Muscle layer of colon (tissue), 2 donors: Measurements from ENCODE around the gene SLC5A10.

Experiments
- H3K27ac ChIP-seq: one replicate; pipeline ENCODE4 v1.7.0; 2013; ENCODE audit warnings: low read depth, mild to moderate bottlenecking, low read length, moderate library complexity
- H3K27me3 ChIP-seq, 2 donors: one replicate each; pipeline ENCODE4 v1.7.0; 2013; ENCODE audit warnings: low read length in 2 of 2, mild to moderate bottlenecking in 2 of 2; ENCODE audit not compliant: insufficient read depth in 2 of 2, control insufficient read depth in 1 of 2
- H3K36me3 ChIP-seq: one replicate; pipeline ENCODE4 v1.7.0; 2013; ENCODE audit warnings: mild to moderate bottlenecking, low read length; ENCODE audit not compliant: insufficient read depth
- H3K4me1 ChIP-seq: one replicate; pipeline ENCODE4 v1.7.0; 2013; ENCODE audit warnings: mild to moderate bottlenecking, low read length; ENCODE audit not compliant: insufficient read depth
- H3K4me3 ChIP-seq, 2 donors: one replicate each; pipeline ENCODE4 v1.7.0; 2013; ENCODE audit warnings: low read length in 2 of 2, low read depth in 1 of 2, mild to moderate bottlenecking in 1 of 2, moderate library complexity in 1 of 2
- H3K9ac ChIP-seq: one replicate; pipeline ENCODE4 v1.7.0; 2013; ENCODE audit warnings: low read length
- H3K9me3 ChIP-seq: one replicate; pipeline ENCODE4 v1.7.0; 2013; ENCODE audit warnings: mild to moderate bottlenecking, low read length
- donor health status: abdominal sarcoma.
- donor health status: Adenocarcinoma of cecum.

Gene SLC5A10

DNA sequence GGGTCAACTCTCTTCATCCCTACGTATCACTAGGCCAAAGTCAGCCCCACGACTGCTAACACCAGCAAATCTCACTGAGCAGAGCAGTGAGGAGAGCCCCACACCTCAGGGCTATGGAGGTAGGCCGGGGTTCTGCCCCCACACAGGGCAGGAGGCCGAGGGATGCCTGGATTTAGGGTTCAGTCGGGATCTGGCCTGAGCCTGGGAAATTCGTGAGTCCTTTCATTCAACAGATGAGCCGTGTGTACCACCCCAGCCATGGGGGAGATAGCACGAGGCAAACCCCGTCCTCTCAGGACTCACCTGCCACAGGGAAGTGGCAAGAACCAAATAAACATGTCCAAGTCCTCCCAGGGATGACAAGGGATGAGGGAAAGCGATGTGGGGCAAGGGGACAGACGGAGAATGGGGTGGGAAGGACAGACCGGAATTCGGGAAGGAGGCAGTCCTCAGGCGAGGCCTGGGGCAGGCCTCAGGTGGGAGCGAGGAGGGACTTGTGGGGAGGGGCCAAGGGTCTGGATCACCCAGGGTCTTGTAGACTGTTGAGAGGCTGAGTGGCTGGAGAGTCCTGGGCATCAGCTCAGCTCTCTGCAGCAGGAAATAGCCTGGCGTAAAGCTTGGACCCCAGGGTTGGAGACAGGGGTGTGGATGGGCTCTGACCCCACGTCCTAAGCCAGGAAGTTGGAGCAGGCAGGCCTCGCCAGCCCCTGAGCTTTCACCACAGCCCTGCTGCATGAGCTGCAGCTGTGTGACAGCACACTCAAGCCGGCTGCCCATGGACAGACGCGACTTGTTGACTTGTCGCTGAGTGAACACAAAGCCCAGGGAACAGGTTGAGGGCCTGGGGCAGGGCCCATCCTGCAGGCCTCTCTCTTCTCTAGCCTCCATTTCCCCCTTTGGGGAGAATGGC is 60.5 kb downstream of the SLC5A10 start:
- H3K4me1 ChIP-seq = no peaks in the 10 kb centered on the region
- no peaks in the 10 kb centered on the region for H3K27me3 ChIP-seq
- H3K27ac ChIP-seq = no peak overlapping the region
- no peaks in the 10 kb centered on the region for H3K9me3 ChIP-seq
- H3K4me3 ChIP-seq = no peak overlapping the region
- no peaks in the 10 kb centered on the region for H3K36me3 ChIP-seq
- H3K9ac ChIP-seq = no peak overlapping the region

DNA sequence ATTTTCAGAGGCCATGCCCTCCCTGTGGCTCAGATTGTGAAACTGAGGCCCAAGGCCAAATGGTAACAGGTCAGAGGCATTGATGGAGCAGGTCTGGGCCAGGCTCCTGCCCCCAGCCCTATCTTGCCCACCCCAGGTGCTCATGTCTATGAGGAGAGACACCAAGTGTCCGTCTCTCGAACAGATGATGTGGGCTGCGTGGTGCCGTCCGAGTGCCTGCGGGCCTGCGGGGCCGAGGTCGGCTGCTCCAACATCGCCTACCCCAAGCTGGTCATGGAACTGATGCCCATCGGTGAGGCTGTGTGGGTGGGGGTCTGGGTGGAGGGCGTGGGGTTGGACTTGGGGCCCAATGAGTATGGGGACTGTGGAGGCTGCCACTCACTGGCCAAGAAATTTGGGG is 61.3 kb downstream of the SLC5A10 start:
- Histone ChIP-seq H3K27ac (no peak overlapping the region), H3K36me3 (no peaks in the 10 kb centered on the region), H3K4me1 (no peaks in the 10 kb centered on the region), H3K9ac (no peak overlapping the region), H3K9me3 (no peaks in the 10 kb centered on the region), H3K4me3 (no peak overlapping the region), H3K27me3 (no peaks in the 10 kb centered on the region)

DNA sequence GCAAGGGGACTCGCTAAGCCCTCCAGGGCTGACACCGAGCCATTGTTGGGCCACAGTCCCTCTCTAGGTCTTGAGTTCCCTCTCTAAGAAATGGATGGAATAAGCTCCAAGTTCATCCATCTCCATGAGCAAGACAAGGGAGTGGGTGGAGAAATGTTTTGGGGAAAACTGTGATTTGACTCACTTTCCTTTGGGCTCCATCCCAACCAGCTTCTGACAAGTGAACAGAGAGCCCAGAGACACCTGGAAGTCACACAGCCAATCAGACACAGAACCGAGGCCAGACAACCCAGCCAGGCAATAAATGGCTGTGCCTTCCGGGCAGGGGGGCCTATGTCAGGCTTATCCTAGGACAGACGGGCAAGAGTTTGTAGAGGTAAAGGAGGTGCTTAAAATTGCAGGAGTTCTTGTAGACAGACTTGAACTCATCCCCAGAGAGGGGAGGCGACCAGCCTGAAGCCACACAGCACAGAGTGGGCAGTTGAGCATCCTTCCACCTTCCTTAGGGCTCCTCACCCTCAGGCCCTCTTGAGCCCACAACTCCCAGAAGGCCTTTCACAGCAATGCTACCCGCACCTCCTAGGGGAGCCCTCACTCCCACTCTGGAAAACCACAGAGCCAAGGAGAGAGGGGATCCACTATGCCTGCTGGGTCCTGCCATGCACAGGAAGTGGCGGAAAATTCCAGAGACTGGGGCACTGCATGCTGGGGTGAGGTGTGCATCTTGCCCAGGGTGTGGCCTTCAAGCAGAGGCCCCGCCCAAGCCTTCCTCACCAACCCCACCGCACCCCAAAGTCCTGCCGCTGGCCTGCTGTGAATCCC is 62.1 kb downstream of the SLC5A10 start:
- no peaks in the 10 kb centered on the region for H3K4me1 ChIP-seq
- no peak overlapping the region for H3K9ac ChIP-seq
- no peaks in the 10 kb centered on the region for H3K9me3 ChIP-seq
- no peak overlapping the region for H3K27ac ChIP-seq
- no peaks in the 10 kb centered on the region for H3K27me3 ChIP-seq
- no peak overlapping the region for H3K4me3 ChIP-seq
- H3K36me3 ChIP-seq = no peaks in the 10 kb centered on the region

DNA sequence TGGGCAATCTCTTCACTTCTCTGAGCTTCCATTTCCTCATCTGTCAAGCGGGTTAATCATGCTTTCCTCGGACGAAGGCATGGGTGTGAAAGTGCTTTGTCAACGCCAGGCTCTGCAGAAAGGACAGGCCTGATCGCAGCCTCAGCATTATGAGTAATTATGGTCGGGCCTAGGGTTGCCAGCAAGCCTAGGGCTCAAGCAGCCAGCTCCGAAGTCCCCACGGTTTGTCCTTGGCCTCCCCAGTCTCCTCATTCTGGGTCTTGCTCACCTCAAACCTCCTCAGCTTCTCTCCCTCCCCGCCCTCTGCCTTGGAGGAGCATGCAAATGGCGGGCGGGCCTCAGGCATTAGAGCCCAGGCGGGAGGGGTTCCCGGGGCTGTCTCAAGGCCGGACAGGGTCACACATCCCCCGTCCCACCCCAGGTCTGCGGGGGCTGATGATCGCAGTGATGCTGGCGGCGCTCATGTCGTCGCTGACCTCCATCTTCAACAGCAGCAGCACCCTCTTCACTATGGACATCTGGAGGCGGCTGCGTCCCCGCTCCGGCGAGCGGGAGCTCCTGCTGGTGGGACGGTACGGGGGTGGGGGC is 62.8 kb downstream of the SLC5A10 start:
- Histone ChIP-seq H3K9me3 (no peaks in the 10 kb centered on the region), H3K9ac (no peak overlapping the region), H3K27ac (no peak overlapping the region), H3K36me3 (no peaks in the 10 kb centered on the region), H3K27me3 (no peaks in the 10 kb centered on the region), H3K4me1 (no peaks in the 10 kb centered on the region), H3K4me3 (no peak overlapping the region)

DNA sequence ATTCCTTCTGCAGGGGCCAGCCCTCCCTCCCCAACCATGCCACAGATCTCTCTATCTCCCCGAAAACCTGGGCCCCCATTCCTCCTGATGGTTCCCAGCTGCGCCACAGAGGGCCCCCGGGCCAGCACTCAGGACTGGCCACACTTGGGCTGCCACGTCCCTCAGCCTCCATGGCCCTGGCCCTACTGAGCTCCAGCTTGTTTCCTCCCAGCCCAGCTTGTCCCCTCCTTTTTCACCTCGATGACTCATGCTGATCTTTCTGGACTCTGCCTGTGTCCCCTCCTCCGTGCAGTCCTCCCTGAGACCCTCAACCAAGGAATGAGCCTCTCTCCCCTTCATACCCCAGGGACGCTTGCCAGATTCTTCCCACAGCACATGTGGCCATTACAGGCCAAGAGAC is 63.5 kb downstream of the SLC5A10 start:
- Histone ChIP-seq H3K4me1 (no peaks in the 10 kb centered on the region), H3K4me3 (no peak overlapping the region), H3K9ac (no peak overlapping the region), H3K9me3 (no peaks in the 10 kb centered on the region), H3K36me3 (no peaks in the 10 kb centered on the region), H3K27ac (no peak overlapping the region), H3K27me3 (no peaks in the 10 kb centered on the region)

DNA sequence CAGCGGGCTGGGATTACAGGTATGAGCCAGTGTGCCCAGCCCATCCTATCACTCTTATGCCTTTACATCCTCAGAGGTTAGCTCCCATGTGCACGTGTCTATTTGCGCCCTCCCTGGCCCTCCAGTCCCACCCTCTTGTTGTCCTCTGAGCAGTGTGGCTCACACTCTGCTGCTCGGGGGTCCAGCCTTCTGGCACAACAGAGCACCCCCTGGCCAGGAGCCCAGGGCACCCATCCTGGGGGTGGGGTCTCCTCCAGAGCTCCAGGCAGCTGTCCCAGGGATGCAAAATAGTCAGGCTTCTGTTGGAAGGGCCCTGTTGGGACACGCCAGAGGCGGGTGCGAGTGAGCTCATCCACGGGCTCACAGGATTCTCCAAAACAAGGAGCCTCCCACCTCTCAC is 64.3 kb downstream of the SLC5A10 start:
- H3K4me1 ChIP-seq = no peaks in the 10 kb centered on the region
- no peak overlapping the region for H3K9ac ChIP-seq
- no peaks in the 10 kb centered on the region for H3K9me3 ChIP-seq
- no peak overlapping the region for H3K4me3 ChIP-seq
- H3K27ac ChIP-seq = no peak overlapping the region
- no peaks in the 10 kb centered on the region for H3K27me3 ChIP-seq
- no peaks in the 10 kb centered on the region for H3K36me3 ChIP-seq

DNA sequence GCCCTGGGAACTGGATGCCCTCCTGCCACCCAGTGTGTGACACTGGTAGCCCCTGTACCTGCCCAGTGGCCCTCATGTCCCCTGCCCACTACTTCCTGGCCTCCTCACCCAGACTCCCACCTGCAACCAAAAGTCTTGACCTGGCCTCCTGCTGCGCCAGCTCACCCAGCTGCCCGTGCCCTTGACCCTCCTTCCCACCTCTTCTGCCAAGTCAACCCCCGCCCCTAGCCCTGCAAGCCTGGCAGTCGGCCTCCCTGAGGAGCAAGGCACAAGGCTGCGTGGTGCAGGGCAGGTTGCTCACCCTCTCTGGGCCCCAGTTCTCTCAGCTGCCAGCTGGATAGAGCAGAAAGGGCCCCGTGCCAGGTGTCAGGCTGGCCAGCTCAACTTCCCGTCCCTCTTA is 64.9 kb downstream of the SLC5A10 start:
- H3K9me3 ChIP-seq = no peaks in the 10 kb centered on the region
- H3K27ac ChIP-seq = no peak overlapping the region
- H3K27me3 ChIP-seq = no peaks in the 10 kb centered on the region
- no peak overlapping the region for H3K9ac ChIP-seq
- no peaks in the 10 kb centered on the region for H3K4me1 ChIP-seq
- no peak overlapping the region for H3K4me3 ChIP-seq
- H3K36me3 ChIP-seq = no peaks in the 10 kb centered on the region

DNA sequence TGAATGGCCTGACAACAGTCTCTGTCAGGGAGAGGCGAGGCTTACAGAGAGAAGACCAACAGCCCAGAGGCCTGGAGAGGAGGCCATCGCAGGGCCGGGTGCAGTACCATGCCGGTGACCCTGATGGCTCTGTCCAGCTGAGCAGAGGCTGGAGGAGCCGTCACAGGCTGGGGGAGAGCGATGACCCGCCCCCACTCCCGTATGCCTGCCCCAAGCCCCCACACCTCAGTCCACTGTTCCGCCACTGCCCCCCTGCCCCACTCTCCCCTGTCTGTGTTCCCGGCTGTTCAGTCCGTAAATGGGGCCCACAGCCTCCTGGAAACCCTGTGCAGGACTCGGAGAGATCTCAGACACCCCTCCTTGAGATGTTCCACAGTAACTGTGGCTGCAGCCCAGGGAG is 65.4 kb downstream of the SLC5A10 start:
- Histone ChIP-seq H3K27ac (no peak overlapping the region), H3K4me3 (no peak overlapping the region), H3K4me1 (no peaks in the 10 kb centered on the region), H3K36me3 (no peaks in the 10 kb centered on the region), H3K27me3 (no peaks in the 10 kb centered on the region), H3K9me3 (no peaks in the 10 kb centered on the region), H3K9ac (no peak overlapping the region)

DNA sequence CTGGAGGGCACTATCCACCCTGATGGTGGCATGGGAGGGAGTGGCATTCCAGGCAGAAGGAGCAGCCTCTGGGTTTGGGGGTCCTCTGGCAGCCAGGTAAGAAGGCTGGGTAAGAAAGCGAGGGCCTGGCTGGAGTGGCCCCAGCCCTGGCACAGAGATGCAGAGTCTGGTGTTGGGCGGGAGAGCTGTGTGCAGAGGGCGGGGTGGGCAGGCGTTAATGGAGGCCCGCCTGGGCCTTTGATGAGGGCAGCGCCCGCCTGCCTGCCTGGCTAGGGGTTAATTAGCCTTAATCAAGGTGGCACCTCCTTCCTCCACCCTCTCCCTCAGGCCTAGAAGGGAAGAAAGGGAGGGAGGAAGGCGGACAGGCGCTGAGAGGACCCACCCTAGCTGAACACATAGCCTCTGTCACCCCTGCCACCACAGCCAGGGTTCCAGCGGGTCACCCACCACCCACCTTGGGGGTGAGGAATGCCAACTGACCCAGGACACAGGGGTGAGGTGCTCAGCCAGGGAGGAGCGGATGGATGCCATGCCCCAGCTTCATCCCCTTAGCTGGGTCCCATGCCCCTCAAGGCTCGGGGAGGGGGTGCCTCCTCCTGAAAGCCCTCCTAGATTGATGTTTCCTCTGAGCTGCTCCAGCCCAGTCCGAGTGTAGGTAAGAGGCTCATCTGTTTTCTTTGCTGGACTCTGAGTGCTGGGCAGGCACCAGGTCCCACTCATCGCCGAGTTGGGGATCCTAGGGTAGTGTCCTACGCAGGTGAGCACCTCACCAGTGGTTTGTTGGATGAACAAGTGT is 66.0 kb downstream of the SLC5A10 start:
- Histone ChIP-seq H3K9me3 (no peaks in the 10 kb centered on the region), H3K4me1 (no peaks in the 10 kb centered on the region), H3K27me3 (no peaks in the 10 kb centered on the region), H3K4me3 (no peak overlapping the region), H3K27ac (no peak overlapping the region), H3K36me3 (no peaks in the 10 kb centered on the region), H3K9ac (no peak overlapping the region)

DNA sequence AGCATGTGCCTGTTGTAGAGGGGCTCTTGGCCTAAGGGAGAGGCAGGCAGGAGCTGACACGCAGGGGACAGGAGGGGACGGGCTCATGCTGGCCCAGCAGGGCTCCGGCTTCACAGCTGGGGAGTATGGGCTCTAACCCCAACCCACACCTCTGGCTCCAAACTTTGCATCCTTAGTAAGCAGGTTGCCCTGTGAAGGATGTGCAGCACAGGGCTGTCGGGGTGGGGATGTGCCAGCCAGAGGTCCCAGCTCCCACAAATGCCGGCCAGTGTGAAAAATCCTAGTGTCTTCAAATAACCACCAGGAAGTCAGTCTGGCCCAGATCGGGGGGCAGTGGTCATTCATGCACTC is 66.6 kb downstream of the SLC5A10 start:
- no peaks in the 10 kb centered on the region for H3K9me3 ChIP-seq
- H3K4me1 ChIP-seq = no peaks in the 10 kb centered on the region
- no peaks in the 10 kb centered on the region for H3K36me3 ChIP-seq
- no peak overlapping the region for H3K9ac ChIP-seq
- H3K27ac ChIP-seq = no peak overlapping the region
- H3K4me3 ChIP-seq = no peak overlapping the region
- H3K27me3 ChIP-seq = no peaks in the 10 kb centered on the region
